OCI-LY7 (cell line): ENCODE data around the gene NAV3. TPM values are rescaled to one million over a fixed set of nuclear protein-coding genes. Genes with fewer than 3 reads are reported as not detected.
A peak's percentile ranks its signal among the peaks of the same experiment; 100 is the strongest.

Source experiments
- BruUV-seq: library from RNA; stranded (reverse); fragments of 400-500 nt; replicated peaks from 2 replicates; lab custom pipeline; 2021; lab: Mats Ljungman, UMichigan
- CTCF ChIA-PET: fragments of 300-600 bp; sonication (Branson Sonifier 250); formaldehyde crosslinking; loops from one replicate; lab custom pipeline; 2022; ENCODE audit warnings: antibody characterized with exemption; ENCODE audit not compliant: unreplicated experiment; lab: Charles Lee
- POLR2A ChIA-PET: fragments of 300-600 bp; sonication (Branson Sonifier 250); formaldehyde crosslinking; loops from one replicate; lab custom pipeline; 2022; ENCODE audit warnings: antibody characterized with exemption; lab: Charles Lee
- DNase-seq: peaks from one replicate; pipeline ENCODE4 v3.0.0-alpha.2; 2015; ENCODE audit warnings: low spot score
- H2AFZ ChIP-seq: fragments of 200-600 bp; sonication (generic), shearing (Covaris generic); 2 replicates; pipeline ENCODE4 v1.6.1; 2014; ENCODE audit warnings: mild to moderate bottlenecking, antibody characterized with exemption, low read length, moderate library complexity
- H3K27ac ChIP-seq: fragments of 200-600 bp; sonication (generic); 2 replicates; pipeline ENCODE4 v1.5.1; 2014; ENCODE audit warnings: mixed run types, low read depth, mild to moderate bottlenecking, moderate library complexity, low read length, inconsistent platforms; ENCODE audit not compliant: poor library complexity, severe bottlenecking
- H3K36me3 ChIP-seq: fragments of 200-600 bp; sonication (generic); 2 replicates; pipeline ENCODE4 v1.6.1; 2014; ENCODE audit warnings: mild to moderate bottlenecking, antibody characterized with exemption, low read length, moderate library complexity, mixed read lengths; ENCODE audit not compliant: insufficient read depth
- H3K4me1 ChIP-seq: fragments of 200-600 bp; sonication (generic); 2 replicates; pipeline ENCODE4 v1.5.1; 2014; ENCODE audit warnings: mild to moderate bottlenecking, low read length; ENCODE audit not compliant: insufficient read depth, poor library complexity, severe bottlenecking
- H3K4me2 ChIP-seq: fragments of 200-600 bp; sonication (generic); 2 replicates; pipeline ENCODE4 v1.6.1; 2014; ENCODE audit warnings: mild to moderate bottlenecking, low read length
- H3K4me3 ChIP-seq: fragments of 200-600 bp; sonication (generic); 2 replicates; pipeline ENCODE4 v1.5.1; 2014; ENCODE audit warnings: mild to moderate bottlenecking, low read depth, low read length; ENCODE audit not compliant: poor library complexity, severe bottlenecking
- H3K79me2 ChIP-seq: fragments of 200-600 bp; sonication (generic); 2 replicates; pipeline ENCODE4 v1.6.1; 2016; ENCODE audit warnings: low read depth, mild to moderate bottlenecking, low read length, moderate library complexity, mixed read lengths; ENCODE audit not compliant: insufficient read depth
- H3K9me2 ChIP-seq: fragments of 200-600 bp; sonication (generic); 2 replicates; pipeline ENCODE4 v1.6.1; 2016; ENCODE audit warnings: mild to moderate bottlenecking, low read length, mixed read lengths; ENCODE audit not compliant: insufficient read depth
- H3K9me3 ChIP-seq: fragments of 200-600 bp; sonication (generic); 2 replicates; pipeline ENCODE4 v1.6.1; 2014; ENCODE audit warnings: mild to moderate bottlenecking, mixed run types, low read length, mixed read lengths
- H4K20me1 ChIP-seq: fragments of 200-600 bp; sonication (generic); 2 replicates; pipeline ENCODE4 v1.6.1; 2014; ENCODE audit warnings: mild to moderate bottlenecking, antibody characterized with exemption, low read length, moderate library complexity, mixed read lengths; ENCODE audit not compliant: insufficient read depth
- CTCF ChIP-seq: fragments of 200-600 bp; sonication (generic); conservative IDR thresholded peaks from 2 replicates; pipeline ENCODE4 v1.5.1; 2014; ENCODE audit warnings: mild to moderate bottlenecking, antibody characterized with exemption, low read length, moderate library complexity, mixed read lengths
- EZH2phosphoT487 ChIP-seq: fragments of 200-600 bp; sonication (generic); IDR thresholded peaks from 2 replicates; pipeline ENCODE4 v1.6.1; 2018; ENCODE audit warnings: low read depth, borderline replicate concordance, mild to moderate bottlenecking, mixed run types, antibody characterized with exemption, low read length, moderate library complexity, mixed read lengths
- intact Hi-C: fragments of 100-400 bp; cut with micrococcal nuclease; formaldehyde crosslinking; loops from one replicate; pipeline ENCODE4 v1.10.0; 2022; ENCODE audit not compliant: unreplicated experiment
- total RNA-seq, 2 experiments: library from RNA; depleted of rRNA in 1 of 2; stranded (reverse); fragments of >200 nt in 1 of 2; shearing (Covaris generic) in 1 of 2; gene quantifications; 2 replicates each; pipeline ENCODE4 v1.2.3, GENCODE V29; 2014 to 2022

NAV3 gene
- total RNA-seq, 2 experiments from 2014 or later = 0.68 to 1.6 TPM

- TF ChIP-seq EZH2phosphoT487 = no peak
- no peak for TF ChIP-seq CTCF
- no peak overlapping the region for H2AFZ ChIP-seq
- H3K27ac ChIP-seq = no peak overlapping the region
- no peaks in the 10 kb centered on the region for H4K20me1 ChIP-seq
- H3K4me3 ChIP-seq = no peak overlapping the region
- no peaks in the 10 kb centered on the region for H3K79me2 ChIP-seq
- ChIA-PET CTCF (no interaction called here), POLR2A (interaction anchor here (0.6 to 0.8 kb wide), 2 partner anchors 9 to 224 kb away, joined by 3 read pairs; no protein-coding TSS in a partner anchor)
- H3K9me2 ChIP-seq = no peaks in the 10 kb centered on the region
- H3K36me3 ChIP-seq = no peaks in the 10 kb centered on the region
- H3K4me1 ChIP-seq = peaks cover 6% of the 10 kb centered on the region
- intact Hi-C loops = no loop called here
- H3K4me2 ChIP-seq = no peak overlapping the region
- H3K9me3 ChIP-seq = no peaks in the 10 kb centered on the region
- BruUV-seq = no TSS peak
- no peak for DNase-seq
Observed at GRCh38 chr12:77974645-77975044, 144.0 kb downstream of the NAV3 start.

- peak overlapping the region; percentile 24 for H3K4me2 ChIP-seq
- ChIA-PET CTCF (no interaction called here), POLR2A (interaction anchor here (0.7 to 0.9 kb wide), 2 partner anchors 50 to 546 kb away, joined by 3 read pairs; no protein-coding TSS in a partner anchor)
- no peaks in the 10 kb centered on the region; the same call in 1 of the 2 replicates for H3K36me3 ChIP-seq
- H3K79me2 ChIP-seq = no peaks in the 10 kb centered on the region
- BruUV-seq = no TSS peak
- TF ChIP-seq EZH2phosphoT487 (no peak), CTCF (no peak)
- H3K4me1 ChIP-seq = peaks cover 18% of the 10 kb centered on the region
- DNase-seq = peak; percentile 17
- no peaks in the 10 kb centered on the region for H3K9me2 ChIP-seq
- H4K20me1 ChIP-seq = no peaks in the 10 kb centered on the region
- intact Hi-C loops = no loop called here
- no peak overlapping the region for H3K4me3 ChIP-seq
- H3K9me3 ChIP-seq = no peaks in the 10 kb centered on the region; the same call in 1 of the 2 replicates
- H2AFZ ChIP-seq = peak overlapping the region; percentile 56
- no peak overlapping the region for H3K27ac ChIP-seq
Observed at GRCh38 chr12:77979597-77980250, 149.0 kb downstream of the NAV3 start.

GRCh38 chr12:77980782-77981181 lies 150.1 kb downstream of the NAV3 start:
- intact Hi-C loops = no loop called here

More at GRCh38 chr12:77980782-77981181, 150.1 kb downstream of the NAV3 start:
- no peak overlapping the region for H3K27ac ChIP-seq
- no peaks in the 10 kb centered on the region for H3K79me2 ChIP-seq
- H3K9me2 ChIP-seq = no peaks in the 10 kb centered on the region
- H3K4me1 ChIP-seq = peaks cover 18% of the 10 kb centered on the region
- no peaks in the 10 kb centered on the region; the same call in 1 of the 2 replicates for H3K9me3 ChIP-seq
- H4K20me1 ChIP-seq = no peaks in the 10 kb centered on the region
- no peak overlapping the region for H3K4me3 ChIP-seq
- CTCF ChIA-PET = no interaction called here
- POLR2A ChIA-PET = interaction anchor here (0.9 kb wide), 1 partner anchor 1426 kb away, joined by 3 read pairs; no protein-coding TSS in a partner anchor
- peak overlapping the region; percentile 22; the same call in 1 of the 2 replicates for H2AFZ ChIP-seq
- BruUV-seq = no TSS peak
- TF ChIP-seq EZH2phosphoT487 (no peak), CTCF (no peak)
- DNase-seq = no peak
- no peaks in the 10 kb centered on the region; the same call in 1 of the 2 replicates for H3K36me3 ChIP-seq
- no peak overlapping the region for H3K4me2 ChIP-seq
